ENCODE data around the gene ZNF839. TPM values are rescaled to one million over a fixed set of nuclear protein-coding genes. Genes with fewer than 3 reads are reported as not detected.

The ZNF839 gene
- total RNA-seq, 2 experiments from 2014 or later: 15.2 to 16.3 TPM

DNA sequence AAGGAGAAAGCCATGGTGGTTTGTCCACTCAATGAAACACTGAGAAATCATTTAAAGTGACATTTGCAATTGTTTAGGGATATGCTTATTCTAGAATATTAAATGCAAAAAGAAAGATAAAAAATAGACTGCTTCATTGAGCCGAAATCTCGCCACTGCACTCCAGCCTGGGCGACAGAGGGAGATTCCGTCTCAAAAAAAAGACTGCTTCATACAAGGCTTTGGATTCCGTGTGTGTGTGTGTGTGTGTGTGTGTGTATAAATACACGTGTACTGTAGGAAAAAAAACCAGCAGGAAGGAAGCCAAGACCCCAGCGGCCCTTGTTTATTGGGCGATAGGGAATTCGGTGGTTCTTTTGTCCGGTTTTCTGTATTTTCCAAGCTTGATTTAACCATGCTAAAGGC, 3.2 kb upstream of the ZNF839 start:
- H3K4me1 Mint-ChIP-seq (ENCODE audit: low read depth): peaks cover 50% of the 10 kb centered on the region
- POLR2A ChIA-PET: interaction anchor here (0.6 to 0.9 kb wide), 3 partner anchors 193 to 513 kb away, joined by 3 to 4 read pairs (median 4); partner anchors contain the start of gene ANKRD9
- DNase-seq: peak; percentile 46

DNA sequence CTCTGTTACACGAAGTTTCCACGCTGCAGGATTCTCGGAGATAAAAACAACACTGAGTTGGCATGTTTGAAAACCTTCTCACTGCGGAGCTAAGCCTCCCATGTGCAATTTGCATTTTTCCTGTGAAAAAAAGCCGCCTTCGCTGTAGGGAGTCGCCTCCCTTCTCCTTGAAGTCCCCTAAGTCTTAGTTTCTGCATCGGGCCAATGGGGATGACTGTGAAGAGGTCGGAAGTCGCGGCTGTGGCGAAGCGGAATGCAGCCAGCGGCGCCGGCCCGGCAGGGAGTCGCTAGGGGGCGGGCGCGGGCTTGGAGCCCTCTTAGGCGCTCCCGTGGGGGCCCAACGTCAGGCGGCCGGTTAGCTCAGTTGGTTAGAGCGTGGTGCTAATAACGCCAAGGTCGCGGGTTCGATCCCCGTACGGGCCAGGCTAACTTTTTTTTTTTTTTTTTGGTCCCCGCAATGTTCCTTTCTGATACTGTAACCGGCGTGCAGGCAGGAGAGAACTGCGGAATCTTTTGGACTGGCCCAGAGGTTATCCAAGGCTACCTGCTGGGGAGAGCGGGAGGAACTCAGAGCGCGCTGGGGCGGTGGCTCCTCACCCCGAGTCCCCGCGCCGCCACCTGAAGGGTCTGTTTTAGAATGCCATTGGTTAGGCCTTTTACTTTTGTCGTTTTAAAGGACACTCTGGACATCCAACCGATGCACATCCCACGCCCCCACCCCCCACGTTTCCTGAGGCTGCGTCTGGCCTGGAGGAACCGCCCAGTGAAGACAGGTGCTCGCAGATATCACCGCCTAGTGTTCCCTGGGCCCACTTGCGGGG, 2.6 kb upstream of the ZNF839 start:
- peaks cover 54% of the 10 kb centered on the region for H3K4me1 Mint-ChIP-seq (ENCODE audit: low read depth)
- H3K9me3 Mint-ChIP-seq: no peaks in the 10 kb centered on the region
- H3K27me3 Mint-ChIP-seq: no peaks in the 10 kb centered on the region
- CTCF ChIA-PET: interaction anchor here (0.6 to 5.4 kb wide), 18 partner anchors 9 to 610 kb away, joined by 3 to 58 read pairs (median 3); partner anchors contain the start of genes CINP, MOK and TECPR2
- POLR2A ChIA-PET: interaction anchor here (0.6 to 1.2 kb wide), 4 partner anchors 46 to 513 kb away, joined by 3 to 4 read pairs (median 4); partner anchors contain the start of genes ANKRD9, CINP and TECPR2
- DNase-seq: peak; percentile 98
- H3K27ac Mint-ChIP-seq: peak overlapping the region; percentile 87
- intact Hi-C loops (cut with micrococcal nuclease): loop anchor here (1.0 to 5.0 kb wide), 7 partner anchors 12 to 610 kb away; partner anchors contain the start of genes MOK, PPP2R5C and RCOR1
- peaks cover 4% of the 10 kb centered on the region for H3K36me3 Mint-ChIP-seq
- H3K4me3 Mint-ChIP-seq: peak overlapping the region; percentile 87

More for the DNA sequence above, 3.2 kb upstream of the ZNF839 start:
- H3K27me3 Mint-ChIP-seq: no peaks in the 10 kb centered on the region
- H3K9me3 Mint-ChIP-seq: no peaks in the 10 kb centered on the region
- H3K36me3 Mint-ChIP-seq: peaks cover 4% of the 10 kb centered on the region
- H3K27ac Mint-ChIP-seq: peak overlapping the region; percentile 87
- intact Hi-C loops (cut with micrococcal nuclease): loop anchor here (1.0 to 5.0 kb wide), 7 partner anchors 11 to 609 kb away; partner anchors contain the start of genes MOK, PPP2R5C and RCOR1
- CTCF ChIA-PET: interaction anchor here (0.6 to 5.4 kb wide), 14 partner anchors 8 to 610 kb away, joined by 3 to 58 read pairs (median 3); partner anchors contain the start of gene MOK
- H3K4me3 Mint-ChIP-seq: peak overlapping the region; percentile 87

DNA sequence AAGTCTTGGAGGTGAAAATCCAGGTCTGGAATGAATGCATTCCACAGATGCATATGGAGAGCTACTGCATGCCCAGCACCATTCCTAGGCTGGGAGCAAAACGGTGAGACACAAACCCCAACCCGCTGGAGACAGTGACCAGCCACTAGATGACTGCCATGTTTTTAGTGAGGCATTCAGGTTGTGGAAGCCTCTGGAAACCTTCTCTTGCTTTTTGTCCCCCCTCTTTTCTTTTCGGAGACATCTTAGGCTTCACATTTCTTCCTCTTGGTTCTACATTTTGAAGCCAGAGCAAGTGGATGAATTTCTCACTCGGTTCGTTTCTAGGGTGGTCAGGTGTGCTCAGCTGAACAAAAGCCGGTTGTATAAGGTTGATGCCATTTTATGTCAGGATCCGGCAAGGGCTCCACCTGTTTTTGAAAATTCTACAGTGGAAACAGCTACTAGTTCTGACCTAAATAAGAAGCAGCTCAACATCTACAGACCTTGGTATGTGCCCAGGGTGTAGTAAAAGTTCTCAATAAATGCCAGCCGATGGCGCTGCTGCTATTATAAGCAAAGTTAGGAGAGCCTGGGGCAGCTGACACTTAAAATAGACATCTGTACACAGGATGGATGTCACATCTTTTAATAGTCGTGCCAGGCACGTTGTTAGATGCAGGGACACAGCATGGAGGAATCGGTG, 1.8 kb upstream of the ZNF839 start:
- peak; percentile 72 for DNase-seq
- Mint-ChIP-seq H3K4me1 (ENCODE audit: low read depth) (peaks cover 54% of the 10 kb centered on the region), H3K27ac (peak overlapping the region; percentile 87), H3K4me3 (peak overlapping the region; percentile 87), H3K9me3 (no peaks in the 10 kb centered on the region), H3K27me3 (no peaks in the 10 kb centered on the region), H3K36me3 (peaks cover 4% of the 10 kb centered on the region)
- ChIA-PET CTCF (interaction anchor here (0.6 to 5.4 kb wide), 15 partner anchors 10 to 611 kb away, joined by 3 to 58 read pairs (median 3); partner anchors contain the start of genes CINP, MOK and TECPR2), POLR2A (interaction anchor here (1.2 to 1.8 kb wide), 2 partner anchors 13 to 45 kb away, joined by 4 to 11 read pairs; partner anchors contain the start of genes CINP, MOK and TECPR2)
- intact Hi-C loops (cut with micrococcal nuclease): loop anchor here (1.0 to 5.0 kb wide), 7 partner anchors 120 to 610 kb away; partner anchors contain the start of genes ANKRD9, PPP2R5C, RCOR1 and WDR20

DNA sequence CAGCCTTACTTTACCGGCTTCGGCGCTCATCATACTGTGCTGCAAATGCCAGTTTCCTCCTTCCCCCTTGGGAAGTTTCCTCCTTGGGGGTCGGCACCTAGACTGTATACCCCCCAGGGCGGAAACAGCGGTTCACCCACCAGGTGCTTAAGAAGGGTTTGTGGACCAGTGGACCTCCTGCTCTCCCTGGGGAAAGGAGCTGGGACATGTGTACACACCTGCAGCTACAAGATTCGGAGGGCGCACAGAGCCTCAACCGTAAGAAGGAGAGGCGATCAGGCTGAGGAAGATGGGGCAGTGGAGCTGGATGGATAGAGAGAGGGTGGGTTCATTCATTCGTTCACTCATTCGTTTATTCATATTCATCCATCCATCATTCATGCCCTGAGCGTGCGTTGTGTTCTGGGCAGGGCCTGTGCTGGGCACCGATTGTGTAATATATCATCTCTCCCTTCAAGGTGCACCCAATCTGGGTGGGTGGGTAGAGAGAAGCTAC, 717 bp upstream of the ZNF839 start:
- no peaks in the 10 kb centered on the region for H3K9me3 Mint-ChIP-seq
- ChIA-PET POLR2A (interaction anchor here (0.8 to 3.1 kb wide), 3 partner anchors 14 to 44 kb away, joined by 3 to 16 read pairs (median 11); partner anchors contain the start of genes CINP, MOK and TECPR2), CTCF (no interaction called here)
- H3K27me3 Mint-ChIP-seq: no peaks in the 10 kb centered on the region
- peak overlapping the region; percentile 98 for H3K27ac Mint-ChIP-seq
- DNase-seq: no peak
- peaks cover 4% of the 10 kb centered on the region for H3K36me3 Mint-ChIP-seq
- peaks cover 50% of the 10 kb centered on the region for H3K4me1 Mint-ChIP-seq (ENCODE audit: low read depth)
- peak overlapping the region; percentile 95 for H3K4me3 Mint-ChIP-seq
- intact Hi-C loops (cut with micrococcal nuclease): loop anchor here (1.0 to 5.0 kb wide), 9 partner anchors 43 to 612 kb away; partner anchors contain the start of genes ANKRD9, CINP, DYNC1H1 and PPP2R5C

DNA sequence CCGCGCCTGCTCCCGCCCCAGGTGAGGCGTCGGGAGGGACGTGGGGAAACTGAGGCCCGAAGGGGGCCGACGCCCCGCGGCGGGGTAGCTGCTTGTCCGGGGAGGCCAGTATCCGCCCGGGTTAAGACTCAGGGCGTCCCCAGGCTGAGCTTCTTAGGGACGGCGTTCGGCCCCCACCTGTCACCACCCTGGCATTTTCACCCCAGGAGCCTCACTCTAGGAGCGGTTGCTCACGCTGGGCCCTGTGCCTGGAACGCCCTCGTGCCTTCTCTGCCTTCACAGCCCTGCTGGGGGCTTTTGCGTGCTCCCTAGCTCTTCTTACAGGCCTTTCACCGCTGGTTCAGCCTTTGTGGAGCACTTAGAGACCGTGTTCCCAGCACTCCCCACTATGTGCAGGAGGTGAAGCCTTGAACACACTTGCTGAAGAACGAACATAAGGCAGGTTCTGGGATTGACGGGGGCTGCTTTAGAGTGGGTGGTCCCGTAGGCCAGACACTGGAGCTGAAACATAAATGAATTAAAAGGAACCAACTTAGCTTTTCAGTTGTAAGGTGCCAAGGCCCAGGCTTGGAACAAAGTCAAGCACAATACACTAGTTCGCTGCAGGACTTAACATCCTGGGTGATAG, 601 bp downstream of the ZNF839 start:
- H3K27me3 Mint-ChIP-seq: no peaks in the 10 kb centered on the region
- peak overlapping the region; percentile 88 for H3K4me3 Mint-ChIP-seq
- intact Hi-C loops (cut with micrococcal nuclease): no loop called here
- DNase-seq: peak; percentile 41
- H3K36me3 Mint-ChIP-seq: peaks cover 4% of the 10 kb centered on the region
- peaks cover 41% of the 10 kb centered on the region for H3K4me1 Mint-ChIP-seq (ENCODE audit: low read depth)
- H3K9me3 Mint-ChIP-seq: no peaks in the 10 kb centered on the region
- ChIA-PET CTCF (interaction anchor here (0.7 to 1.6 kb wide), 4 partner anchors 15 to 234 kb away, joined by 3 to 4 read pairs (median 3); partner anchors contain the start of gene MOK), POLR2A (interaction anchor here (0.6 to 3.1 kb wide), 4 partner anchors 15 to 42 kb away, joined by 3 to 16 read pairs (median 4); partner anchors contain the start of genes CINP, MOK and TECPR2)
- peak overlapping the region; percentile 88 for H3K27ac Mint-ChIP-seq

DNA sequence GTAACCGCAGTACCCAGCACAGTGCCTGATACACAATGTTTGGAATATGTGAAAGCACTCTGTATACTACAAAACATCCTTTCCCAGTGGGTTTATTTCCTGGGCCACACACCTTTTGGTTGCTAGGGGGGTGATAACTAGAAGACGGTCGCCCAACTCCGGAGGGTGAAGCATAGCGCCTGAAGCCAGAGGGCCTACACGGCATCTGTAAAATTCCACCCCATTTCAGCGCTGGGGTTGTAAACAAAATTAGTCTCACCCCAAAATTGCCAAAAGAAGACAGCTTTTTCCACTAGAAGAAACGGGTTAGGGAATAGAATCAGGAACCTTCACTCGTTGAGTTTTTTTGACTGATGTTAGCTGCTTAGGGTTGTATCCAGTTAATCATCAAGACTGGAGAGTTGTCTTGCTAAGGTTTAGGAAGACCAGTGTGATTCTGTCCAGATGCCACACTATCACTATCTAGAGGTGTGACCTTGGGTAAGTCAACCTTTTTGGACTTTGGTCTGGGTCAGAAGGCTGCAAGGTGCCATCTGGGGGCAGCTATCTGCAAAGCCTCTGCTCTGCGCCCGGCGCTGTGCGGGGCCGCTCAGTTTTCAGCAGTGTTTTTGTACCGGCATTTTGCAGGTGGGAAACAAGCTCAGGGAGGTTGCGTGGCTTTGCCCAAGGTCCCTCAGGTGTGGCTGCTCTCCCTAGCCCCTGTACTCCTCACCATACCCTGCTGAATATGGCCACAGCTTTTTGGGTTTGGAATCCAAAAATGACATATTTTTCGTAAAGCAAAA, 1.3 kb downstream of the ZNF839 start:
- H3K4me1 Mint-ChIP-seq (ENCODE audit: low read depth): peaks cover 38% of the 10 kb centered on the region

DNA sequence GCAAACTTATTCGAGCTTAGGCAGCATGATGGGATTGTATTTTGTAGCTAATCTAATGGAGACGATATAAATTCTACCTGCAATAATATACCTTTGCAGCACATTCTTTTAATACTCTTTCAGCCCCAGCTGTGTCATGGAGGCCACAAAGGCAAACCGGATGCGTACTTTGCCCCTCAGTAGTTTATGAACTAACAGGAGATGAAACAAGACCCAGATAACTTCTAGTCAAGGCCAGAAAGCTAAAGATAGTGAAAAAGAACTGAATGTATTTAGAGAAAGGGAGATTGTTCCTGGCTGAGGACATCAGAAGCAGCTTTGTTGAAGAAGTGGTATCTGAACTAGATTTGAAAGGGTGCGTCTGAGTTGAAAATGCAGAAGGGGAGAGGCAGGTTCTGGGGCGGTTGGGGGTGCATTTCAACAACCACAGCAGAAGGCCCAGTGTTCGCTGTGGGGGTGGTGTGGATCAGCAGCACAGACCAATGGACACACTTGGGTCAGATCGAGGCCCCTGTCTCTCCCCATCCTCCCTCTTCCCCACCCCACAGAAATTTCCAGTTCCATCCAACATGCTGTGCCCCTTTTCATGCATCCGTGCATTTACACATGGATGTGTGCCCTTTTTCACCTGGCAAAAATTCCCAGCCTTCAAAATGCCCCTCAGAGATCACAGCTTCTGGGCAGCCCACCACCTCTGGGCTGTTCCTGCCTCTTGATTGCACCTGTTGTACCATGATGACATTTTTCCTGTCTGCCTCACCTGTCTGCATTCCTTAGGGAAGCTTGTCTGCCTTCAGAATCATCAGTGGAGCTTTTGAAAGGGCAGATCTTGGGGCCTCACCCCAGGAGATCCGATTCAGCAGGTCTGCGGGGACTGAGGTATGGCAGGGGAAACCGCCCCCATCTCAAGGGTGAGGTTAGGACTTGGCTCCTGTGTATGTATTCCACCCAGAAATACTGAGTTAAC, 2.2 kb downstream of the ZNF839 start:
- peaks cover 34% of the 10 kb centered on the region for H3K4me1 Mint-ChIP-seq (ENCODE audit: low read depth)
- ChIA-PET POLR2A (interaction anchor here (0.7 to 3.1 kb wide), 3 partner anchors 13 to 41 kb away, joined by 3 to 16 read pairs (median 5); partner anchors contain the start of genes CINP and TECPR2), CTCF (interaction anchor here (1.0 to 1.7 kb wide), 4 partner anchors 17 to 360 kb away, joined by 3 read pairs; partner anchors contain the start of gene MOK)
- H3K9me3 Mint-ChIP-seq: no peaks in the 10 kb centered on the region
- H3K4me3 Mint-ChIP-seq: peak overlapping the region; percentile 3
- DNase-seq: no peak
- H3K27me3 Mint-ChIP-seq: no peaks in the 10 kb centered on the region
- H3K36me3 Mint-ChIP-seq: peaks cover 10% of the 10 kb centered on the region
- intact Hi-C loops (cut with micrococcal nuclease): no loop called here
- H3K27ac Mint-ChIP-seq: peak overlapping the region; percentile 48

More for the DNA sequence above, 1.3 kb downstream of the ZNF839 start:
- Mint-ChIP-seq H3K9me3 (no peaks in the 10 kb centered on the region), H3K36me3 (peaks cover 4% of the 10 kb centered on the region), H3K27me3 (no peaks in the 10 kb centered on the region), H3K4me3 (peak overlapping the region; percentile 88), H3K27ac (peak overlapping the region; percentile 88)
- no peak for DNase-seq
- POLR2A ChIA-PET: interaction anchor here (0.9 to 3.1 kb wide), 3 partner anchors 16 to 41 kb away, joined by 3 to 16 read pairs (median 5); partner anchors contain the start of genes CINP, MOK and TECPR2
- intact Hi-C loops (cut with micrococcal nuclease): no loop called here
- CTCF ChIA-PET: interaction anchor here (0.7 to 1.7 kb wide), 6 partner anchors 16 to 359 kb away, joined by 3 to 4 read pairs (median 3); partner anchors contain the start of gene MOK

DNA sequence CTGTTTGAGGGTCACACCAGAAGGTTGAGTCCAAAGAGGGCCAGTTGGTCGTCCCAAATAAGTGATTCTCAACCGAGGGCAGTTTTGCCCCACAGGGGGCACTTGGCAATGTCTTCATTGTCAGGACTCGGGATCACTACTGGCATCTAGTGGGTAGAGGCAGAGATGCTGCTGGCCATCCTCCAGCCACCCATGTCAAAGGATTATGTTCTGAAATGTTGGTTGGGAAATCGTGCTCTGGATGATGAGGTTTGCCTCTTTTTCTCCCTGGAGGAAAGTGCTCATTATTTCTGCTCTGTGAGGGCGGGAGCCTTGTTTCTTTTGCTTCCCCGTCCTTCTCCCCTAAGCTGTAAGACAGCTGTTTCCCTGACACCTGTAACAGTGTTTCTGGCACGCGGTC, 3.6 kb downstream of the ZNF839 start:
- H3K4me3 Mint-ChIP-seq: no peak overlapping the region
- CTCF ChIA-PET: interaction anchor here (1.6 kb wide), 1 partner anchor 9 kb away, joined by 4 read pairs; no protein-coding TSS in a partner anchor
- H3K27ac Mint-ChIP-seq: no peak overlapping the region

DNA sequence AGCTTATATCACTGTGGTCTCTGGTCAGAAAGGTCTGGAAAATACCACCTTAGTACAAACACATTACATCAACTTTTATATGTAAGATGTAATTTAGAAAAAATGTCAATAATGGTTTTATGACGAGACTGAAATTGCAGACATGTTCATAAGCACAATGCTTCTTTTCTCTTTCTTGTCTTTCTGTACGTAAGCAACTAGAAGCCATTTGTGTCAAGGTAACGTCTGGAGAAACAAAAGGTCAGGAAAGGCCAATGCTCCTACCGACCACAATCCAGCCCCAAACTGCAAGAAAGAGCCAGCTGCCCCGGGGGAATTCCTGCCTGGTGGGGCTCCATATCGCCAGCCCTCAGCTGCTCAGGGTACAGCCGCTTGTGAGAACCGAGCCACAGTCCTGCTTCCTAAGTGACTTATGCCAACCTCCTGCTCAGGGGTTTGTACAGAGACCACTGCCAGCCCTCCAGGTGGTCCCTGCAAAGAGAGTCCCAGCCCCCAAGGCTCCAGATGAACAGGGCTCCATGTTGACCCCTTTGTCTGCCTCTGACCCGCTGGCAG, 6.3 kb downstream of the ZNF839 start:
- POLR2A ChIA-PET: no interaction called here
- CTCF ChIA-PET: interaction anchor here (1.2 kb wide), 1 partner anchor 12 kb away, joined by 3 read pairs; no protein-coding TSS in a partner anchor

More for the DNA sequence above, 3.6 kb downstream of the ZNF839 start:
- Mint-ChIP-seq H3K27me3 (no peaks in the 10 kb centered on the region), H3K36me3 (peaks cover 6% of the 10 kb centered on the region), H3K4me1 (ENCODE audit: low read depth) (peaks cover 26% of the 10 kb centered on the region), H3K9me3 (no peaks in the 10 kb centered on the region)
- intact Hi-C loops (cut with micrococcal nuclease): no loop called here
- peak; percentile 45 for DNase-seq
- POLR2A ChIA-PET: no interaction called here

More for the DNA sequence above, 6.3 kb downstream of the ZNF839 start:
- Mint-ChIP-seq H3K4me1 (ENCODE audit: low read depth) (peaks cover 6% of the 10 kb centered on the region), H3K27me3 (no peaks in the 10 kb centered on the region), H3K27ac (no peak overlapping the region), H3K4me3 (no peak overlapping the region), H3K9me3 (no peaks in the 10 kb centered on the region), H3K36me3 (peaks cover 6% of the 10 kb centered on the region)
- no peak for DNase-seq
- intact Hi-C loops (cut with micrococcal nuclease): no loop called here
